HG03039 (cell line): ENCODE measurements around the gene TMEM168.
"Not testable (repeated sequence)": the region's sequence is repeated elsewhere in the genome, so short reads cannot be mapped to it uniquely, and the experiment has no call there.

ENCODE experiments used
- ATAC-seq: cut with Tn5 transposase; IDR thresholded peaks from one replicate; pipeline ENCODE4 v1.9.1; 2021; ENCODE audit warnings: mild to moderate bottlenecking, moderate library complexity; ENCODE audit not compliant: unreplicated experiment

Gene TMEM168, protein sequence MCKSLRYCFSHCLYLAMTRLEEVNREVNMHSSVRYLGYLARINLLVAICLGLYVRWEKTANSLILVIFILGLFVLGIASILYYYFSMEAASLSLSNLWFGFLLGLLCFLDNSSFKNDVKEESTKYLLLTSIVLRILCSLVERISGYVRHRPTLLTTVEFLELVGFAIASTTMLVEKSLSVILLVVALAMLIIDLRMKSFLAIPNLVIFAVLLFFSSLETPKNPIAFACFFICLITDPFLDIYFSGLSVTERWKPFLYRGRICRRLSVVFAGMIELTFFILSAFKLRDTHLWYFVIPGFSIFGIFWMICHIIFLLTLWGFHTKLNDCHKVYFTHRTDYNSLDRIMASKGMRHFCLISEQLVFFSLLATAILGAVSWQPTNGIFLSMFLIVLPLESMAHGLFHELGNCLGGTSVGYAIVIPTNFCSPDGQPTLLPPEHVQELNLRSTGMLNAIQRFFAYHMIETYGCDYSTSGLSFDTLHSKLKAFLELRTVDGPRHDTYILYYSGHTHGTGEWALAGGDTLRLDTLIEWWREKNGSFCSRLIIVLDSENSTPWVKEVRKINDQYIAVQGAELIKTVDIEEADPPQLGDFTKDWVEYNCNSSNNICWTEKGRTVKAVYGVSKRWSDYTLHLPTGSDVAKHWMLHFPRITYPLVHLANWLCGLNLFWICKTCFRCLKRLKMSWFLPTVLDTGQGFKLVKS

DNA sequence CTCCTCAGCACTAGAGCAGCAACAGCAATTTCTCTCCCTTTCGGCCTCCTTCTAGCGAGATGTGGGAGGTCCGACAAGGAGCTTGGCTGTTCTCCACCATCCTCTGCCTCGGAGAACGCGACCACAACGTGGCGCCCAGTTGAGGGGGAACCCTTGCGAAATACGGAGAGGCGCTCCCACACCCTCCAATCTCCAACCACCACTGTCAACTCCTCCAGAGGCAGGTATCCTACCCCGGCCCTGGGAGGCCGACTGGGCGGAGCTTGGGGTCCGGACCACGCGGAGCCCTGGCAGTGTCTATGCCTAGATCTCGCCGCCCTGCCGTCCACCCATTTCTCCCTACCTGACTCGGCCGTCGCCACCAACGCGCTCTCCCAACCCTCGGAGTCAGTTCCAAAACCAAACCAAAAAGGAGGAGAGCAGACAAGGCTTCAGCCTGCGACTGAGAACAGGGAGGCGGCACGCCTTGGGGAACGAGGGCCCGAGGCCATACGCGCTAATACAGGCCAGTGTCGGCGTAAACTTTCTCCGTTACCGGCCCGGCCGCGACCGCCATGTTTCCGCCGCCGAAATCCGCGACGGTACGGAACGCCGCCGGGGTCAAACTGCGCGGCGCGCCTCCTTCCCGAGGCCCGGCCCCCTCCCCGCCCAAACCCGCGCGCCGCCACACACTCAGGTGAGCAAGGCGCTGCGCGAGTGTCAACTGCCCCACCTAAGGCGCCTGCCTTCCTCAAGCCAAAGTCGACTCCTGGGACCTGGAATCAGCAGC, at the start of gene TMEM168:
Gene TMEM168 (minus strand): TSS at position 577 of the 769 bp plus-strand sequence. CDS start 5,568 bp downstream, outside the sequence.
- ATAC-seq: peak; percentile 84

DNA sequence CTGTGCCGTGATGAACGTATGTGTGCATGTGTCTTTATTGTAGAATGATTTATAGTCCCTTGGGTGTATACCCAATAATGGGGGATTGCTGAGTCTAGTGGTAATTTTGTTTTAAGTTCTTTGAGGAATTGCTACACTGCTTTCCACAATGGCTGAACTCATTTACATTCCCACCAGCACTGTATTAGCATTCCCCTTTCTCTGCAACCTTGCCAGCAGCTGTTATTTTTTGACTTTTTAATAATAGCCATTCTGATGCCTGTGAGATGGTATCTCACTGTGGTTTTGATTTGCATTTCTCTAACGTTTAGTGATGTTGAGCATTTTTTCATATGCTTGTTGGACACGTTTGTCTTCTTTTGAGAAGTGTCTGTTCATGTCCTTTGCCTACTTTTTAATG, 45.7 kb upstream of the TMEM168 start:
- ATAC-seq: not testable (repeated sequence)

DNA sequence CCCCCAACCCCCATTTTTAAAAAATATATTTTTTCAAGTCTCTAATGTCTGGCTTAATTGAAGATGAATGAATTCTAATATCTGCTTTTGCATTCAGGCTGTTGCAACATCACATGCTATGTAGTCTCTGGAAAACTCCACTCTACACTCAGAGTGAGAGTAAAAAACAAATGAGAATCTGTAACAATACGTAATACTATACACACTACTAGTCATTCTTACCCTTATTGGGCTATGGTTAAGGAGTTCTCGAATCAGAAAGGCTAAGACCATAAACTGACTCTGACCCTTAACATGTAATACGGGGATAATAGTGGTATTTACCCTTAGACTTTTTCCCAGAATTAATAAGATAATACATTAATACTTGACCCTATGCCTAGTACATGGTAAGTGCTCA, 42.9 kb upstream of the TMEM168 start:
- ATAC-seq: no peak

DNA sequence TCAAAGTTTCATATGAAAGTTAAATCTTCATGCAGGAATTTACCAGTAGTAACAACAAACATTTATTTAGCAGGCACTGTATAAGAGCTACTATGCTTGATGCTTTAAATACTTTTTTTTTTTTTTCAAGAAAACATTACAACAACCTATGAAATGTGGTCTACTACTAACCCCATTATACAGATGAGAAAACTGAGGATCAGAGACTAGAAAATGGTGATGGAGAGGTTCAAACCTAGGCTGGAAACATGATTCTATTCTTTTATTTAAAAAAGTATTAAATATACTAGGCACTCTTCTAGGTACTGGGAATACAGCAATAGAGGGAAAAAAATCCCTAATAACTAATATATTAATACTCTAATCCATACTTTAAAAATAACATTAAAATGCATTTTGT, 40.6 kb upstream of the TMEM168 start:
- no peak for ATAC-seq

DNA sequence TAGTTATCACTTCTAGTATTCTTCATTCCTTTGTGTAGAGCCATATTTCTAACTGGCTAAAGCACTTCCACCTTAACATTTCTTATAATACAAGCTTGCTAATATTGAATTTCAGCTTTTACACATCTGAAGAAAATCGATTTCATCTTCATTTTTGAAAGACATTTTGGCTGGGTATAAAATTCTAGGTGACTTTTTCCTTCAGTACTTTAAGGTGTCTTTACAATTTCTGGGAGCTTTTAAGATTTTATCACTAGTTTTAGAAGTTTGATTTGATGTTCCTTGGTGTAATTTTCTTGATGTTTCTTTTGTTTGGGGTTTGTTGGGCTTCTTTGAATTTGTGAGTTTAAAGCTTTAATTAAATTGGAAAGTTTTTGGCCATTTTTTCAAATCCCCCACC, 38.5 kb upstream of the TMEM168 start:
- ATAC-seq: no peak

DNA sequence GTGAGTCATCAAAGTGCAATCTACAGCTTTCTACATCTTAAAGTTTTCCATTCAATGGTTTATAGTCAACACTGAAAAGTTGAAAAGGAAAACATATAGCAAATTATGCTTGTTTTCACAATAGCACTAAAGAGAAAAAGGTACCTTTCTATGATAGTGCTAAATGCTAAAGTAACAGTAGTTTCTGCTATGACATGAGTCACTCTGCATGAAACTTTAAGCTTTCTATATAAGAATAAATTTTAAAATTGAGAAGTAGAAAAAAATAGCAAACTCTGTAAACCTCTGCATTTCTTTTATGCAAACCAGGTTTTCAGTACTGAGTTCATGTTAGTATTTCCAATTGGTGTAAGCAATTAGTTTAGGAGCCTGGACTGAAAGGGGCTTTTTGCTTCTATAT, 31.2 kb upstream of the TMEM168 start:
- ATAC-seq: no peak

DNA sequence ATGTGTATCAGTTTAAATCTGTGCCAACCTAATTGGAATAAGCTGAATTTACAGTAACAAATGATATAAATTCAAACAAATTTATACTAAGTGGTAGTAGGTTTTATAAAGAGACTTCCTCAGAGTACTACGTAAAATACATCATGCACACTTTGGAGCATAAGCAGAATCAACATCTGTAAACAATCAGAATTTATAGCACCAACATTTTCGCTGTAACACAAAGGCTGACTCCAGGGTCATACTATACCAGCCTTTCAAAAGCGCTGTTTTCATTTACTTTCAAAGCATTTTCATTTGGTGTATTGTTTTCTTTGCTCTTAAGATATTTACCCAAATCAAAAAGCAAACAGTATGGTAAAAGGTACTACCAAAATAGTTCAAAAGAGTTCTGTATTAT, 29.3 kb upstream of the TMEM168 start:
- ATAC-seq: no peak

DNA sequence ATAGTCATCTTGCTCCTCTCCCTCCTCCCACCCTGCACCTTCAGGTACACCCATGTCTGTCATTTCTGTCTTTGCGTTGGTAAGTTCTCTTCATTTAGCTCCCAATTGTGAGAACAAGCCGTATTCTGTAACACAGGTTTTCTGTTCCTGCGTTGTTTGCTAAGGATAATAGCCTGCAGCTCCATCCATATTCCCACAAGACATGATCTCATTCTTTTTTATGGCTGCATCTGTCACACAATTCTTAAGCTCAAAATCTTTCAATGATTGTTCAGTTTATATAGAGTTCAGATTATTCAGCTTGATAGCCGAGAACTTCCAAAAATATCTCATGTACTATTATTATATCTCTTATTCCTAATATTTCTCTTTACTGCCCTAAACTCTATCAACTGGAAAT, 16.0 kb upstream of the TMEM168 start:
- ATAC-seq: no peak

DNA sequence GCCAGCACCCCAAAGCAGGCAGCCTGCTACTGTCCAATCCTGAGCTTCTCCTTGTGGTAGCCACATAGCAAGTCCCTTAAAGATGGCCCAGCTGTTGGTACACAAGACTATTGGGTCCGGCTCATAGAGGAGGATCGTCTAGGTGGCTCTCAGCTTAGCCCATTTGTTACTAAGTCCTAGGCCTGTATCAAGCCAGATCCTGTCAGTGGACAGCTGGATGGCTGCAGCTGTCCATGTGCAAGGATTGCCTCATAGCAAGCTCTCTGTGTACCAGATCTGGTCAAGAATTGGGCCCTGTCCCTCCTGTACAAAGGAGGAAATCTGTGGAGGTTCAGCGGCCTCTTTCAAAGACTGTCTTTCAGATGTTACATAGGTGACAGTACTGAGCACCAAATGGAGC, 12.2 kb upstream of the TMEM168 start:
- ATAC-seq: no peak

DNA sequence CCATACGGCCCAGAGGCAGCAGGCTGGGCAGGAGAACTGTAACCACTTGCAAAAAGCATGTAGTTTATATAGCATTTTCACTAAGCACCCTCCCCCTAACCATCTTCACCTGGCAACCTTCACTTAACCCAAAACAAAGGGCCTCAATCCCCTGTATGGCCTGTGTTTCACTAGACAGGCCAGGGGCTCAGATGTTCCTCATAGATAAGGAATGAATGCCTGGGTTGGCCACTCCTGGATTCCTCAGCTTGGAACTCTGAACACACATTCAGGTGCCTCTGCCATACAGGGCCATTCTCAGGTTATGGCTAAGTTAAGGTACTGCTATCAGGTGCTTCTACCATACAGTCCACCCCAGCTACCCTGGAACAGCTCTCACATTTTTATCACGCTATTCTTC, 10.3 kb upstream of the TMEM168 start:
- ATAC-seq: no peak

DNA sequence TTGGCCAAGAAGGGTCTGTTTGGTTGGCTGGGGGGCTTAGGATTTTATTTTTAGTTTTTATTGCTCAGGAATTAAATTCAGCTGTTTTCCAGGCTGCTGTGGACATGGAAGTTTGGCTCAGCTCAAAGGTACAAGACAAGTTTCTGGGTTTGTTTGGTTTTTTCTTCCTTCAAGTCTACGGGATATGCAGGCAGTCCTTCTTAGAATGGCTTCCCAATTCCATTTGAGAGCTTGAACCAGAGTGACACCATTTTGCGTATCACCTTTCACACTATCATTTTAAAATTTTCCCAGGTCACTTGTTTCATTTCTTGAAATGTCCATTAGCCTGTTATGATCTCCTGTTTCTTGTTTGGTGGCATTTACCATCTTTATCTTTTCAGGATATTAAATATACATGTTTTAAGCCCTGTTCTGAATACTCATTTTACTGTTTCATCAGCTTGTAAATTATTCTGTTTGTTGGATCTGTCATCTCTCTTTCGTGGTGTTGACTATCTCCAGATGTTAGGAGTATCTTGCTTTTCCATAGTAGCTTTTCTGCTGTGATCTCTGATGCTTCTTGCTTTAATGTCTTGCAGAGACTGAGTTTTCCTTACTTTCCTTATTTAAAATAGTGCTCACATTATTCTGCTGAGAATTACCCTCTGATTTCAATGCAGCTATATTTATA, 9.4 kb upstream of the TMEM168 start:
- ATAC-seq: no peak

DNA sequence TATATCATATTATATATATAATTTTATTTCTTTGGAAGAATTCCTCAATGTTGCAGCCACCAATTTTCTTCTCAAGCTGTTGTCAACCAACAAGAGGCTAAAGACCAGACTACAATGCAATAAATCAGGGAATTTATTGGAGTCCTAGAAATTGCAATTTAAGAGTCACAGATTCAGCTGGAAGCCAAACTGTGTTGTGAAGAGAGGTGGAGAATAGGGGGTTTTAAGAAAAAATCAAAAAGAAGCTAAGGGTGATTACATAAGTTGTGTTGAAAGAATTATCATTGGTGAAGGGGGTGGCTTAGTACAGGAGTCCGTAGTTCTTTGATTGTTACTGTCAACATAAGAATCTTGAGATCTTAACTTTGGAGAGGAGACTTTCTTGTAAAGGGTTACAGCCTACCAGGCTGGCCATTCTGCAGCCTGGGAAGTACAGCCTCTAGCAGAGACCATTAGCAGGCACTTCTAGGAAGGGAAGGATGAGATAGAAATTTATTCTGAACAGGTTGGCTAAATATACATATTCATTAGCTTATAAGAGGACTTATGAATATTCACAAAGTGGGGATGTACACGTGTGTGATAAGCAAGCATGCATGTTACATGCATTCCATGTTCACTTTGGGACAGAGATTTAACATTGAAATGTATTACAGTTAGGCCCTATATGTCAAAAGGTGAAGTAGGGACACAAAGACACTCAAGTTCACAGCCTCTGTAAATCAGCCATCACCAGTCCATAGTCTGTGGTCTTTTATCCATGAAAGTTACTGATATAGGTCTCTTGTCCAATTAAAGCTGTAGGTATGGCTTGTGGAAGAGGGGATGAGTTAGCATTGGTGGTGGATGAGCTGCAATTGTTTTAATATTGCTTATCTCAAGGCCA, 8.3 kb upstream of the TMEM168 start:
- ATAC-seq: no peak

DNA sequence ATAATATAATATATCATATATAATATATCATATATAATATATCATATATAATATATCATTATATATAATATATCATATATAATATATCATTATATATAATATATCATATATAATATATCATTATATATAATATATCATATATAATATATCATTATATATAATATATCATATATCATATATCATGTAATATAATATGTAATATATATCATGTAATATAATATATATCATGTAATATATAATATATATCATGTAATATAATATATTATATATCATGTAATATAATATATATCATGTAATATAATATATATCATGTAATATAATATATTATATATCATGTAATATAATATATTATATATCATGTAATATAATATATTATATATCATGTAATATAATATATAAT, 6.4 kb upstream of the TMEM168 start:
- not testable (repeated sequence) for ATAC-seq

DNA sequence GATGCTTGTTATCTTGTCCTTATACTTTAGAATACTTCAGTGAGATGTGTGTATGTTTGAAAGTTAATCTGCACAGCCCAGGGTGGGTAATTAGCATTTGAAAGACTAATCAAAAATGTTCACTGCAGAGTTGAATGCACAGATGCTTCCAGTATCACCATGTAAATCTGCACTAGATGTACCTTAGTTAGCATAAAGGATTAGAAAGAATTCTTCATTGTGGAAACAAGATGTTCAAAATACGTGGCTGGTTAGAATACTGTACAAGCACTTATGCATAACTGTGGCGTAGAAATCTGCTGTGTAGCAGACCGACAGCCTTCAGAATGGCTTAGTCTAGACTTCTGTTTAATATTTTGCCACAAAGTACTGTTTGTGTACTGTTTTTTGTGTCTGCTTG, 2.2 kb upstream of the TMEM168 start:
- no peak for ATAC-seq

DNA sequence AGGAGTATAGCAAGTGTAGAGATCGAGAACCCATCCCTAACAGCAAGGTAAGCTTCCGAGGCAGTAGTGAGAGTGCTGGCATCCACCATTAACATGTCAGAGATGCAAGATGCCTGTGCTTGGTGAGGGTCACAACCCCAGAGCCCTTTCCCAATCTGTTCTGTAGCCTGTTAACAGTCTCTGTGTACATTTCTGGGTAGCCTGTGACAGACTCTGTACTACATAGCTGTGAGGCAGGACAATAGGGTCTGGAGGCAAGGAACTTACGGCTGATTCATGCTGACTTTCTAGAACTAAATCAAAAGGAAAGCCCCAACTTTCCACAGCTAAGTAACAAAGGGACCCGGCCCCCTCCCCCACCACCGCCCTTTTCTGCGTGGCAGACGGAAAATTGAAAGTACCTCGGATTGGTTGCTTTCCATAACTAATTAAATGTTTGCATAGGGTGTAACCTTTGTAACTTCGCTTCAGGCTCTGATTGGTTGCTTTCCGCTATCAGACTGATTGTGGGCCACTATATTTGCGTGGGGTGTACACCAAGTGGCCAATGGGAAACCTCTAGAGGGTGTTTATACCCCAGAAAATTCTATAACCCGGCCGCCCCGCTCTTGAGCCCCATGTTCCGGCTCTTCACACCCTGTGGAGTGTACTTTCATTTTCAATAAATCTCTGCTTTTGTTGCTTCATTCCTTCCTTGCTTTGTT, 1.4 kb upstream of the TMEM168 start:
- ATAC-seq: no peak

DNA sequence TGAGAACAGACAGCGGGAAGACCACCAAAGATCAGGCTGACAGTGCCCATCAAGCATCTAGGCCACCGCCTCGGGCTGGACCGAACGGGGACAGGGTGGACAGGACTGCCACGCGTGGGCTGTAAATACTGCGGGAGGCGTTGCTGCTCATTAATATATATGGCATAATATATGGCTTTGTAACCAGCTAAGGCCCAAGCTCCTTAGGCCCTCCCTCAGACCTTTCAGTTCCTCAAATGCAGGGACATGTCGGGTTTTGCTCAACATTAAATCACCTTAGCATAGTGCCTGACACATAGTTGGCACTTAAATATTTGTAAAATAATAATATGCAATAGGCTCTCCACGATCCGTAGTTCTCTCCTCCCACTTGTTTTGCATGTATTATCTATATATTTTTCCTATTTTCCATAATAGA, 402 bp upstream of the TMEM168 start:
- ATAC-seq: peak; percentile 50

DNA sequence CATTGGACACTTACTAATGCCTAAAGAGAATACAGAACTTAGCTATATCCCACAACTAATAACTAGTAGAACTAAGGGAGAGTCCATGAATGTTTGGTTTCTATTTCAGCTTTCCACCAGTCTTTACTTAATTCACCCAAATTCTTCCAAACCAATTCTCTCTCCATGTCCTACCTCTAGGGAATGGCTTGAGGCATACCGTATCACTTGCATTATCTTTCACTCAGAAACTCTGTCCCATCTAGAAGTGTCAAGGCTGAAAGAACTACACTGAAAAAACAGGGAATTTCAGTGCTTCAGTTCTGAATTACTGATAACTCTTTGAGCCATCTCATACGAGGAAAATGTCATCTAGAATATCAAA, 758 bp downstream of the TMEM168 start:
- no peak for ATAC-seq

DNA sequence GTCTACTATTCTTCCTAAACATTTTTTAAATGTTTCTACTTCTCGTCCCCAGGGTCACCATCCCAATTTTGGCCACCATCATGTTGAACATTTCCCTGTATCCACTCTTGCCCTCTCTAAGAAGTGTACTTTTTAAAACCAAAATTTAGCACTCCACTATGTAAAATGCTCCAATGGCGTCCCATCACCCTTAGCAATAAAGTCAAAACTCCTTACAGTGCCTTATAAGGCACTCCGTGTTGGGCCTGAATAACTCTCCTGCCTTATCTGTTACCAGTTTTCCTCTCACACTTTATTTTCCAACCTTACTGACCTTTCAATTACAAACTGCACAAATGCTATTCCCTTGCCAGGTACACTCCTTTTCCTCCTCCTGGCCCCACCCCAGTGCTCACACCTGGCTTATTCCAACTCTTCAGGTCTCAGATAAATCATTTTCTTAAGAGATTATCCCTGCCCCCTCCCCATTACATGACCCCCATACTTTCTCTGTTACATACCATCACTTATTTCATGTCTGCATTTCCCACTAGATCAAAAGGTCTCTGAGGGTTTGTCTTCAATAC, 1.3 kb downstream of the TMEM168 start:
- no peak for ATAC-seq

DNA sequence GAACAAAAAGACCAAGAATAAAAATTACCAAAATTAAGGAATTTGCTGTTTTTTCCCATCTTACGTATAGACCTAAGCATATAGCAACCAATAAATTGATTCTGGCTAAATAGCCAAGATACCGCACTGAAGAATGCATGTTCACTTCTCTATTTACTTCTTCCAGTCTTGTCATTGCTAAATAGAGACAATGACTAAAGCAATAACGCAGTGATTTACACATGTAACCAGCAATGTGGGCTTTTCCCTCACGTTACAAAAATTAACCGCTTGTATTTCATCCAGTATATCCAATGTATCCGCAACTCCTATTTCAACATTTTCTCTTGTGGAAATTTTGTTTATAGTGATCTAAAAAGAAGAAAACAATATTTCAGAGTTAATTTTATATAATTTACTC, 5.6 kb downstream of the TMEM168 start:
- ATAC-seq: no peak
